Stimulated activated memory B cell treated with anti-CD40 and anti-IgM and Interleukin-4, amounts not matched to agents 10 μg/mL and 1 μg/mL and 100 μg/mL, for 72 hours (primary cell): Measurements from ENCODE around the gene TCF3.

ENCODE experiments used
- ATAC-seq: fragments of 150-1000 bp; cut with Tn5 transposase; 2 replicates; pipeline ENCODE4 v1.10.0; 2021
- H3K27ac Mint-ChIP-seq: one replicate; pipeline ENCODE4 v1.8.0; 2022; ENCODE audit warnings: mild to moderate bottlenecking, mixed read lengths
- H3K27me3 Mint-ChIP-seq: one replicate; pipeline ENCODE4 v1.8.0; 2022; ENCODE audit warnings: mixed read lengths
- H3K36me3 Mint-ChIP-seq: one replicate; pipeline ENCODE4 v1.8.0; 2022; ENCODE audit warnings: mixed read lengths
- H3K4me1 Mint-ChIP-seq: one replicate; pipeline ENCODE4 v1.8.0; 2022; ENCODE audit warnings: mixed read lengths
- H3K4me3 Mint-ChIP-seq: one replicate; pipeline ENCODE4 v1.8.0; 2022; ENCODE audit warnings: mild to moderate bottlenecking, moderate library complexity, mixed read lengths
- H3K9me3 Mint-ChIP-seq: one replicate; pipeline ENCODE4 v1.8.0; 2022; ENCODE audit warnings: mixed read lengths

The TCF3 gene

GRCh38 chr19:1616875-1617274 lies 35.5 kb downstream of the TCF3 start:
- H3K4me1 Mint-ChIP-seq = peaks cover 60% of the 10 kb centered on the region
- H3K27me3 Mint-ChIP-seq = no peaks in the 10 kb centered on the region
- peak overlapping the region; percentile 60 for H3K27ac Mint-ChIP-seq
- no peak for ATAC-seq
- no peaks in the 10 kb centered on the region for H3K9me3 Mint-ChIP-seq
- no peak overlapping the region for H3K4me3 Mint-ChIP-seq
- peaks cover 71% of the 10 kb centered on the region for H3K36me3 Mint-ChIP-seq

DNA sequence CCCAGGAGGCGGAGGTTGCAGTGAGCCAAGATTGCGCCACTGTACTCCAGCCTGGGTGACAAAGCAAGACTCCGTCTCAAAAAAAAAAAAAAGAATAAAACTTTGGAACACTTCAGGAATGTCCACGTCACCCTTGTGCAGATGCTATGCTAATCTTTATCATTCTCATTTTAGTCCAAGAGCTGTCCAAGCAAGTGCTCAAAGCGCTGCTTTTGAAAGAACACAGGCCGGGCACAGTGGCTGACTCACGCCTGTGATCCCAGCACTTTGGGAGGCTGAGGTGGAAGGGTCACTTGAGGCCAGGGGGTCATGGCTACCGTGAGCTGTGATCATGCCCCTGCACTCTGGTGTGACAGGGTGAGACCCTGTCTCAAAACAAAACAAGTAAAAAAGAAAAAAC lies 36.0 kb downstream of the TCF3 start:
- ATAC-seq = no peak
- Mint-ChIP-seq H3K4me1 (peaks cover 63% of the 10 kb centered on the region), H3K36me3 (peaks cover 75% of the 10 kb centered on the region), H3K4me3 (no peak overlapping the region), H3K9me3 (no peaks in the 10 kb centered on the region), H3K27me3 (no peaks in the 10 kb centered on the region), H3K27ac (peak overlapping the region; percentile 60)

DNA sequence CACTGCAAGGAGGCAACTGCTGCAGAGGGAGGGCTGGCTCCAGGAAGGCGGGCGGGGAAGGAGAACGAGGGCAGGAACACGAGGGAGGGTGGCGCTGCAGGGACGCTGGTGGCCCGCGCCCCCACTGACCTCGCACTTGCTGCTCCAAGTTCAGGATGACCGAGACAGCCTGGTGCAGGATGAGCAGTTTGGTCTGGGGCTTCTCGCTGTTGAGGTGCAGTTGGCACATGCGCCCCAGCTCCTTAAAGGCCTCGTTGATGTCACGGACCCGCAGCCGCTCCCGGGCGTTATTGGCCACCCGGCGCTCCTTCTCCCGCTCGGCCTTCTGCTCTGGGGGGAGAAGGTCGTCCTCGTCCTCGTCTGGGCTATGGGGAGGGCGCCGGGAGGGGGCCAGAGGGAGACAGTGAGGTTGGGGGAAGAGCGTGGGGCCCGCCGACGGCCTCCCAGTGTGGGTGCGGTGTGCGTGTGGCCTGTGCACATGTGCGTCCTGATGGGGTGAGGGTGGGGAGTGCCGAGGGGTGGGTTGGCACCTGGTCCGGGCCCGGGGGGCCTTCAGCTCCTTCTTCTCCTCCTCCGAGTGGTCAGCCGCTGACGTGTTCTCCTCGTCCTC lies 37.2 kb downstream of the TCF3 start:
- H3K9me3 Mint-ChIP-seq = no peaks in the 10 kb centered on the region
- no peak overlapping the region for H3K27ac Mint-ChIP-seq
- no peak for ATAC-seq
- peaks cover 58% of the 10 kb centered on the region for H3K4me1 Mint-ChIP-seq
- H3K4me3 Mint-ChIP-seq = no peak overlapping the region
- H3K27me3 Mint-ChIP-seq = no peaks in the 10 kb centered on the region
- H3K36me3 Mint-ChIP-seq = peaks cover 85% of the 10 kb centered on the region

DNA sequence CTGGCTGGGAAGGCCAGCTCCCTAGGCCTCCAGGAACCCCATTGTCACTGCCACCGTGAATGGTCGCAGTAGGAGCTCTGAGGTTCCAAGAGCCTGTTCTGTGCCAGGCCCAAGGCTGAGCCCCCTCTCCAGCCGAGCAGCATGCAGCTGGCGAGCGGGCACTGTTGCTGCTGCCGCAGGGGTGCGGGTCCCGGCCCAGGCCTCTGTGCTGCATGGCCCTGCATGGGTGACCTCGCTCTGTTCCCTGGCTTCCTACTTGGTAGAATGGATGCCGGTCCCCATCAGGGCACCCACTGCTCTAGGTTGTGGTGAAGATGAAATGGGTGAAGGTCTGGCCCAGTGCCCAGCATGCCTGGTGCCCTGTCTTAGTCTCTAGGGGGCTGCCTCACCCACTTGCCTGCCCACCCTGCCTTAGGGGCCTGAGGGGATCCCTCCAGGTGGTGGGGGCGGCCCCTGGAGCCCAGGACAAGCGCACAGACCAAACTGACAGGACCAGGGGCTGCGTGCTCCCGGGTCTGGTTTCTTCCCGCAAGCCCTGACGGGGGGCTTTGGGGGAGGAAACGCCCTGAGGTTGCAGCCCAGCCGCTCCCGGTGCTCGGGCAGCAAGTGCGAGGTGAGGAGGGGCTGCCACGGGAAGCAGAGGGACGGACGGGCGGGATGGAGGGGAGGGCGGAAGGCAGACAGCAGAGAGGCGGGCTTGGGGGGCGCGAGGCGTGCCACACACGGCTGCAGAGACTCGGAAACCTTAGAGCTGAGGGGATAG lies 38.4 kb downstream of the TCF3 start:
- Mint-ChIP-seq H3K27ac (peak overlapping the region; percentile 48), H3K4me1 (peaks cover 59% of the 10 kb centered on the region), H3K4me3 (no peak overlapping the region), H3K27me3 (no peaks in the 10 kb centered on the region), H3K36me3 (peaks cover 81% of the 10 kb centered on the region), H3K9me3 (no peaks in the 10 kb centered on the region)
- no peak for ATAC-seq

DNA sequence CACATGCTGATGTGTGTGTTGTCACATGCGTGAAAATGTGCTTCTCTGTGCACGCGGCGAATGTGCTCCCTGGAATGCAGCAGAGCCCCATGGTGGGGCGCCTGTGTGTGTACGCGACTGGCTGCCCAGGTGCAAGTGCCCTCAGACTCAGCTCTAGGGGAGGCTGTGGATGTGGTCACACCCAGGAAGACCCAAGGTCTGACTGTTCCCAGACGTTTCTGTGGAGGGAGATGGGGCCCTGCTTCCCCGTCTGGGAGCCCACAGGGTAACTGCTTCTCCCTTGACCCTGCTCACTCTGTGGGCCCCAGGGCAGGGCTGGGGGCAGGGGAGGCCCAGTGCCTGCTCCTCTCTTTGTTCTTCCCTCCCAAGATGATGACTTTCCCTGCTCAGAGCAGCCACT lies 39.3 kb downstream of the TCF3 start:
- ATAC-seq = no peak
- Mint-ChIP-seq H3K27me3 (no peaks in the 10 kb centered on the region), H3K4me1 (peaks cover 60% of the 10 kb centered on the region), H3K27ac (no peak overlapping the region), H3K4me3 (no peak overlapping the region), H3K36me3 (peaks cover 74% of the 10 kb centered on the region), H3K9me3 (no peaks in the 10 kb centered on the region)

DNA sequence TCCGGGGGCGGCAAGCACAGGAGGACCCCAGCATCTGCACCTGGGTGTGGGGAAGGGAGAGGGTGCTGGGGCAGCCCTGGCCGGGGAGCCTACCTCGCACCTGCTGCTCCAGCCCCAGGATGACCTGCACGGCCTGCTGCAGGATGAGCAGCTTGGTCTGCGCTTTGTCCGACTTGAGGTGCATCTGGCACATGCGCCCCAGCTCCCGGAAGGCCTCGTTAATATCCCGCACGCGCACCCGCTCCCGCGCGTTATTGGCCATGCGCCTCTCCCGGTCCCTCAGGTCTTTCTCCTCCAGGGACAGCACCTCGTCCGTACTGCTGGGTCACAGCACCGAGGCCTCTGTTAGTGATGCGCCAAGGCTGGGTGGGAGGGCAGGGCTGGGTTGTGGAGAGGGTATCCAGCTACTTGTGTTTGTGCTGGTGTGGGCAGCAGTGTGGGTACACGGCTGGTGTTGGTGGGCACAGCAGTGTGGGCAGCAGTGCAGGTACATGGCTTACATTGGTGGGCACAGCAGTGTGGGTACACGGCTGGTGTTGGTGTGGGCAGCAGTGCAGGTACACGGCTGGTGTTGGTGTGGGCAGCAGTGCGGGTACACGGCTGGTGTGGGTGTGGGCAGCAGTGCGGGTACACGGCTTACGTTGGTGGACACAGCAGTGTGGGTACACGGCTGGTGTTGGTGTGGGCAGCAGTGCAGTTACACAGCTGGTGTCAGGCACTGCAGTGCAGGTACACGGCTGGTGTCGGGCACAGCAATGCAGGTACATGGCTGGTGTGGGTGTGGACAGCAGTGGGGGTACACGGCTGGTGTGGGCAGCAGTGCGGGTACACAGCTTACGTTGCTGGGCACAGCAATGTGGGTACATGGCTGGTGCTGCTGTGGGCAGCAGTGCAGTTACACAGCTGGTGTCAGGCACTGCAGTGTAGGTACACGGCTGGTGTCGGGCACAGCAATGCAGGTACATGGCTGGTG lies 40.0 kb downstream of the TCF3 start:
- H3K36me3 Mint-ChIP-seq = peaks cover 70% of the 10 kb centered on the region
- peaks cover 54% of the 10 kb centered on the region for H3K4me1 Mint-ChIP-seq
- no peak for ATAC-seq
- no peak overlapping the region for H3K4me3 Mint-ChIP-seq
- H3K9me3 Mint-ChIP-seq = no peaks in the 10 kb centered on the region
- H3K27ac Mint-ChIP-seq = no peak overlapping the region
- H3K27me3 Mint-ChIP-seq = no peaks in the 10 kb centered on the region

GRCh38 chr19:1611353-1611752 lies 41.1 kb downstream of the TCF3 start:
- peaks cover 50% of the 10 kb centered on the region for H3K4me1 Mint-ChIP-seq
- H3K27ac Mint-ChIP-seq = no peak overlapping the region
- no peak overlapping the region for H3K4me3 Mint-ChIP-seq
- H3K27me3 Mint-ChIP-seq = no peaks in the 10 kb centered on the region
- H3K36me3 Mint-ChIP-seq = peaks cover 59% of the 10 kb centered on the region
- ATAC-seq = no peak
- H3K9me3 Mint-ChIP-seq = no peaks in the 10 kb centered on the region

DNA sequence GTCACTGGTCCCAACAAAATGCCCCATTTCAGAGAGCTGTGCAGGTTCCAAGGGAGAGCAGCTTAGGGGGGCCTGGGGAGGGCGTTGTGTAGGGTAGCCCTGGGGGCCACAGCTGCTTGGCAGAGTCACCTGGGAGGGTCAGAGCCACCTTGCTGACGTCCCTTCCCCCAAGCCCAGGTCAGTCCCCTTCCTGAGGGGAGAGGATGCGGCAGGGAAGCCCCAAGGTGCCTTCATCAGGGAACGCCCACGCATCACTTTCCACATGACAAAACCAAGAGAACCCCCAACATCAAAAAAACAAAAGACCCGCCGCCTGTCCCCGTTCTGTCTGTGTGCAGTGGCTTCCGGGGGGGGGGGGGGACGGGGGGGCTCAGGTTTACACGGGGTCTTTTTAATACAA lies 41.8 kb downstream of the TCF3 start:
- H3K4me3 Mint-ChIP-seq = no peak overlapping the region
- no peaks in the 10 kb centered on the region for H3K27me3 Mint-ChIP-seq
- H3K36me3 Mint-ChIP-seq = peaks cover 53% of the 10 kb centered on the region
- no peak overlapping the region for H3K27ac Mint-ChIP-seq
- peaks cover 57% of the 10 kb centered on the region for H3K4me1 Mint-ChIP-seq
- ATAC-seq = no peak
- H3K9me3 Mint-ChIP-seq = no peaks in the 10 kb centered on the region

DNA sequence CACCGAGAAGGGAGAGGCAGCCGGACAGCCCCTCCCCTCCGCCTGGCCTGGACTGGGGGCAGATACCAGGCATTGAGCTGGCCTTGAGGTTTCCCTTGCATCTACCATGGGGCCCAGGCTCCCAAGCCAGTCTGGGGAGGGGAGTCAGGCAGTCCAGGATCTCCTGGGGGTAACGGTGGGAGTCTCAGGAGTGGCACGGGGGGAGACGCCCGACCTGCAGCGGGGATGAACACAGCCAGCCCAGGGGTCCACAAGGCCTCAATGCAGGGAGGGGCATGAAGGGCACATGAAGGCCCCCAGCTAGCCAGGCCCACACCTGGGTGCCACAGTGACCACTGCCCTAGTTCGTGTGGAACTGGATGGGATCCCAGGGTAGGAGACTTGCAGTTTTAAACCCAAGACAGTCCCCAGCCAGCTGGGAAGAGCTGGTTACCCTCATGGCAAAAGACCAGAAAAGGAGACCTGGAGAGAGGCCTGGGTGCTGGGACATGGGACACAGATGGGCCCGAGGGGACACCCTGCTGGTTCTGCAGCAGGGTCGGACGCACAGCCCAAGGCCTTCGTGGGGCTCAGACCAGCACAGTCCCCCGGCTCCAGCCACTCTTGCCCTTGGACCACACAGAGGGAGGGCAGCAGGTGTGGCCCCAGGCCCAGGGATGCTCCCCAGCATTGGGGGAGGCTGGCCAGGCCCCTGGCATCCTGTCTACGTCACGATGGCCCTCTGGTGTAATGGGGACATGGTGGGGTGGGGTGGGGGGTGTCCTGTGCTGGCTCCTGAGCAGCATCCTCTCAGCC lies 42.5 kb downstream of the TCF3 start:
- Mint-ChIP-seq H3K4me3 (no peak overlapping the region), H3K9me3 (no peaks in the 10 kb centered on the region)

GRCh38 chr19:1609103-1609396 lies 43.4 kb downstream of the TCF3 start:
- Mint-ChIP-seq H3K9me3 (no peaks in the 10 kb centered on the region), H3K4me1 (peaks cover 64% of the 10 kb centered on the region), H3K36me3 (peaks cover 38% of the 10 kb centered on the region), H3K27ac (peak overlapping the region; percentile 44), H3K27me3 (no peaks in the 10 kb centered on the region), H3K4me3 (no peak overlapping the region)
- no peak for ATAC-seq

More for the DNA sequence above, 42.5 kb downstream of the TCF3 start:
- peaks cover 46% of the 10 kb centered on the region for H3K36me3 Mint-ChIP-seq
- no peak overlapping the region for H3K27ac Mint-ChIP-seq
- H3K27me3 Mint-ChIP-seq = no peaks in the 10 kb centered on the region
- peaks cover 61% of the 10 kb centered on the region for H3K4me1 Mint-ChIP-seq
- ATAC-seq = no peak

GRCh38 chr19:1608359-1609102 lies 43.9 kb downstream of the TCF3 start:
- no peaks in the 10 kb centered on the region for H3K9me3 Mint-ChIP-seq
- no peaks in the 10 kb centered on the region for H3K27me3 Mint-ChIP-seq
- no peak for ATAC-seq
- peaks cover 62% of the 10 kb centered on the region for H3K4me1 Mint-ChIP-seq
- H3K4me3 Mint-ChIP-seq = peak overlapping the region; percentile 12
- H3K36me3 Mint-ChIP-seq = peaks cover 33% of the 10 kb centered on the region
- peak overlapping the region; percentile 44 for H3K27ac Mint-ChIP-seq

- Mint-ChIP-seq H3K4me1 (peaks cover 61% of the 10 kb centered on the region), H3K27ac (peak overlapping the region; percentile 94), H3K4me3 (peak overlapping the region; percentile 95), H3K9me3 (no peaks in the 10 kb centered on the region), H3K27me3 (no peaks in the 10 kb centered on the region), H3K36me3 (peaks cover 16% of the 10 kb centered on the region)
- no peak for ATAC-seq
Measured at GRCh38 chr19:1606138-1606651, 46.2 kb downstream of the TCF3 start.

GRCh38 chr19:1605236-1606137 lies 46.9 kb downstream of the TCF3 start, which contains the start of gene UQCR11:
UQCR11 (minus strand) TSS chr19:1605462; CDS start chr19:1605409, 53 bp downstream.
- H3K9me3 Mint-ChIP-seq = no peaks in the 10 kb centered on the region
- peak within 1 kb of the TSS; percentile 94 for H3K27ac Mint-ChIP-seq
- H3K27me3 Mint-ChIP-seq = no peaks in the 10 kb centered on the region
- peak within 1 kb of the TSS; percentile 95 for H3K4me3 Mint-ChIP-seq
- peaks cover 59% of the 10 kb centered on the region for H3K4me1 Mint-ChIP-seq
- ATAC-seq = peak; percentile 95
- peaks cover 9% of the 10 kb centered on the region for H3K36me3 Mint-ChIP-seq
